NCI-H2196 treated with DMSO at 0.1 percent for 48 hours (cell line): ENCODE measurements around the gene GALNT16.

Experiments
- DNase-seq: peaks from one replicate; lab custom pipeline; 2025; ENCODE audit not compliant: unreplicated experiment; lab: John Stamatoyannopoulos, UW

GALNT16 gene

DNA sequence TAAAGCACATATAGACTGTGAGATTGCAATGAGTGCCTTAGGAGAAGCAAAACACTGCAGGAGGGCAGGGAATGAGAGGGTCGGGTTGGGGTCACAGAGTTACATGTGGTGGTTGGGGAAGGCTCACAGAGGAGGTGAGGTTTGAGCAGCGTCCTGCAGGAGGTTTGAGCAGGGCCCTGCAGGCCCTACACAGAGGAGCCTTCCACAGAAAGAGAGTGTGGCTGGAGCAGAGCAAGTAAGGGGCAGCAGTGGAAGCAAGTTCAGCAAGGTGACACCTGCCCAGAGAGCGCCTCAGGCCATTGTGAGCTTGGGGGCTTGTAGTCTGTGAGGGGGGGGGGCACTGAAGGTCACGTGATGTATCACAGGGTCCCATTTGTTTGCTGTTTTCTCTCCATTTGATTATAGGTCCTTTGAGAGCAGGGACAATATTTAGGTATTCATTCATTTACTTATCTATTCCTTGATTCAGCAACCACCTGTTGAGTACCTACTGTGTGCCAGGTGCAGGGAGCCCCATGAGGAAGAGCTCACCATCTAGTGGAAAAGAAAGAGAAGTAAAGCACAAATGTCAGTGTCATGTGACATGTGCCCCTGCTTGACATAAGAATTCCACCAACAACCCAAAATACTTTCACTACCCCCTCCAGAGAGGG is 56.6 kb downstream of the GALNT16 start:
- no peak for DNase-seq

DNA sequence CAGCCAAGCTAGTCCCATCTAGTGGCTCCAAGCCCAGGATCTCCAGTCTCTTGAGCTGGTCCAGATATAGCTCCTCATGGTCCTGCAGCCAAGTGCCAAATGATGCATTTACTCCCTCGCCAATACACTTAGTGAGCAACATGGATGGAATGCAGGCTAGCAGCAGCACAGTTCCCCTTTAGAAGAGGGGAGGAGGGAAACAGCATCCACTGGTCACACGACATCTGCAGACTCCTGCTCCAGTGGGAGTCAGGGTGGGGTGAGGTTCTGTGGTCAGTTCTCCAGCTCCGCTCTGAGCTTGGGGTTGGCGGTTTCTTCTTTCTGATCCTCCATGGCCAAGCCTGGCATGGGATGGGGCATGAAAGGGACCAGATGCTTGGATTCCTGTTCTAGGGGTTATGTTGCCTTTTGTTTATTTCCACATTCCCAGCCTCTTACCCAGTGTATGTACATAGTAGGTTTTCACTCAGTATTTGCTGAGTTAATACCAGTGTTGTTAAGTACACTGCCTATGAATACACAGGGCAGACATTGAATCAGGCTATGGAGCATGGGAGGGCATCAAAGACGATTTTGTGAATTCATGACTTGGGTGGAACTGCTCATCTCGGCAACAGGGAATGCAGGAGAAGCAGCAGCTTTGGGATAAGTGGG is 57.3 kb downstream of the GALNT16 start:
- DNase-seq: no peak

DNA sequence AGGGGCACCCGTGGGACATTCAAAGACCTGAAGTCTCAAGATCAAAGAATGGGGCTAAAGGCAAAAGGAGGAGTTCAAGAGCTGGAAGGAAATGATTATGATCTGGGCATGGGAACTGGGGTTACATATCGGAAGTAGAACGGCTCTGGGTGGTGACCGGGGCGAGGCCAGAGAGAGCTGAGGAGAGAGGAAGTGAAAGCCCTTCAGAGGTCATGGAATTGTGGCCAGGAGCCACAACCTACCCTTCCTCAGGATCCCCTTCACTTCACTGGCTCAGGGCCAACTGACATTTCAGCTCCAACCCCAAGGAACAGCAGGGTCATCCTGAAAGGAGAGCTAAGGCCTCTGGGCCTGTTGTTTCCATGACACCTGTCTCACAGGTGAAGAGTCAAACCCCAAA is 57.8 kb downstream of the GALNT16 start:
- DNase-seq: no peak

DNA sequence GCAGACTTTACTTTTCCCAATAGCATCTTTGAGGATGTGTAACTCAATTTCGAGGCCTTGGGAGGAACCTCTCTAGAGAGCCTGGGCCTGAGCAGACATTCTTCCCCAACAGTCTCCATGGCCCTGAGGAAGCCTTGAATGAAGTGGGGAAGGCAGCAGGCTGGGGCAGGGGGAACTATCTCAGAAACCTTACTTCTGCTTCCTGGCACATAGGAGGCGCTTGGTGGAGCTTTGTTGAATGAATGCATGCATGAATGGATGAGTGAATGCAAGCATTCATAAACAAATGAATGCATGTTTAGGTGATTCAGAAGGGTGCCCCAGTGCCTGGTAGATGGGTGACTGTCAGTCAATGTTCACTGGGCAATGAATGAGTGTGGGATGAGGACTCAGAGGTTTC is 58.3 kb downstream of the GALNT16 start:
- no peak for DNase-seq

DNA sequence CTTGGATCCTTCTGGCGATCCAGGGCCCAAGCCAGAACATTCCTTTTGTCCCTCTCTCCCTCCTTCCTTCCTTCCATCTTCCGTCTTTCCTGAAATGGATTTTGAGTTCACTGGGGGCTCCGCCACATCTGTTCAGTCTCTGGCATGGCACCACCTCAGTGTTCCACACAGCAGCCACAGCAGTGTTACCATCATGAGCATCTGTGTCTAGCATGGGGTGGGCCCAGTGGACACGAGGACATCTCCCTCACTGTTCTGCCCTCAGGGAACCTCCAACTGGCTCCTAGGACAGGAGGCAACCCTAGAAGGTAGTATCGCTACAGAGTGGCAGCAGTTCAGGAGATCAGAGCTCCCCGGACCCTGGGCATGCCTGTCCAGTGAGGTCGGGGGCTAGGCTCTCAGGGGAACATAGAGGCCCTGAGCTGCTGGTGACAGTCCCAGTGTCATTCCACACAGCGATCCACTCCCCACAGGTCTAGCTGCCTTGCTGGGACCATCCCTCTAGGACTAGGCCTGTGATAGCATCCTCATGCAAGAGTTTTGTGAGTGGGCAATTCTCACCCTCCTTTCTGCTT is 59.0 kb downstream of the GALNT16 start:
- DNase-seq: no peak

DNA sequence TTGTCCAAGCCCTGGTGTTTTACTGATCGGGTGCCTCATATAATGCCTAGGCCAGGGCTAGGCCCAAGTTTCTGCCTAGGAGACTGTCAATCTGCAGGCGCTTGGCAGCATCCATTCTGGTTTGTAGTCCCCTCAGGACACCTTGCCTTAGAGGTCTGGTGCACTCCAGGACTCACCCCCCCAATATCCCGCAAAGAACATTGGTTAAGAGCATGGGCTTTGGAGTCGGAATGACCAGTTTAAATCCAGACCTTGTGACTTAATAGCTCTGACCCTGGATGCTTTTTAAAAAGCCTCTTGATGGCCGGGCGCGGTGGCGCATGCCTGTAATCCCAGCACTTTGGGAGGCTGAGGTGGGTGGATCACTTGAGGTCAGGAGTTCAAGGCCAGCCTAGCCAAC is 60.0 kb downstream of the GALNT16 start:
- DNase-seq: no peak

DNA sequence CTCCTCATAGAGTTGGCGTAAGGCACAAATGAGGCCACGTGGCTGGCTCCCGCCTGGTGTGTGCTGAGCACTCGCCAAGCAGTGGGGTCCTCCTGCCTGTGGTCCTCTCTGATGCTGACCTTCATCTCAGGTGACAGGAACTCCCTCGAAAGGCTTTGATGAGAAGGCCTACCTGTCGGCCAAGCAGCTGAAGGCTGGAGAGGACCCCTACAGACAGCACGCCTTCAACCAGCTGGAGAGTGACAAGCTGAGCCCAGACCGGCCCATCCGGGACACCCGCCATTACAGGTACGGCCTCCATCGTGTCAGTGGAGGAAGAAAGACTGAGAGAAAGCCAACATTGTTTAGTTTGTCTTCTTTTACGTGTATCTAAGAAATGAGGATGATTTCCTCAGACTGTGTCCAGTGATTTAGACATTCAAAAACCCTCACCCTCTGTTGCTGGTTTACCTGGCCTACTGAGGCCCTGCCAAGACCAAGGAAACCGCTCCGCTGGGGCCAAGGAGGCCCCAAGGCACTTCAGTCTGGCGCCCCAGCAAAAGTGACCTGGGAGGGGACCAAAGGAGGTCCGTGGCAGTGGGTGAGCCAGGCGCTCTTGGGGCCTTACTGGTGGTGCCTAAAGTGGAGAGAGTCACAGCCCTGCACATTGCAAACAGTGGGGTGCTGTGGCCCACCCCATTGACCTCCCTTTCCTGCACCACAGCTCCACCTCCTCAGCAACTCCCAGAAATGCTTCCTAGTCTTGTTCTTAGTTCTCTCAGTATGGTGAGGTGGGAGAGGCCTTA is 60.8 kb downstream of the GALNT16 start:
- no peak for DNase-seq

DNA sequence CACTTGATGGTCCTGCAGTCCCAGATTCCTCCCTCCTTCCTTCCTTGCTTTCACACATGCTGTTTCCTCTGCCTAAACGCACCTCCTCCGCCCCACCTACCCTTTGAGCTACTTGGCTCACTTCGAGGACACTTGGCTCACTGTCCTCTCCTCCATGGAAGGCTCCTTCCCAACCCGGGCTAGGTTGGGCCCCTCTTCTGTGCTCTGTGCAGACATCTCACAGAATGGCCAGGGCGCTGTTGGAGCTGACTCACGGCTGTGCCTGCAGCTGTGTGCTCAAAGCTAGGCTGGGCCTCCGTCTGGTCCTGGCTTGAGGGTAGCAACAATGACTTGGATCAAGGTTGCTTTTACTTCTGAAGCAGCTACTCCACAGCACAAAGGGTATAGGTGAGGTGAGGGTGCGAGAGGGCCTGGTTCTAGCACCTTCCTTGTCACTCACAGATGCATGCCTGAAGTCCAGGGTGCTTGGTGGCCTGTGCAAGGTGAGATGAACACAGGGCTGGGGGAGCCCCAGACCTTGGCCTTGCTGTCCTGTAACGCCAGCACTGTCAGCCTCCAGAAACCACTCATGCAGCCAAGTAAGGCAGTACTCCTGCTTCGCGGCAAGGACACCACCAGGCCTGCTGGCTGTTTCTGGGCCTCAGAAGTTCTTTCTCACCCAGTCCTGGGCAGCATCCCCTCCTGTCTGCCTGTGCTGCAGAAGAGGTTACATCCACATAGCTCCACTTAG is 61.8 kb downstream of the GALNT16 start:
- DNase-seq: no peak

DNA sequence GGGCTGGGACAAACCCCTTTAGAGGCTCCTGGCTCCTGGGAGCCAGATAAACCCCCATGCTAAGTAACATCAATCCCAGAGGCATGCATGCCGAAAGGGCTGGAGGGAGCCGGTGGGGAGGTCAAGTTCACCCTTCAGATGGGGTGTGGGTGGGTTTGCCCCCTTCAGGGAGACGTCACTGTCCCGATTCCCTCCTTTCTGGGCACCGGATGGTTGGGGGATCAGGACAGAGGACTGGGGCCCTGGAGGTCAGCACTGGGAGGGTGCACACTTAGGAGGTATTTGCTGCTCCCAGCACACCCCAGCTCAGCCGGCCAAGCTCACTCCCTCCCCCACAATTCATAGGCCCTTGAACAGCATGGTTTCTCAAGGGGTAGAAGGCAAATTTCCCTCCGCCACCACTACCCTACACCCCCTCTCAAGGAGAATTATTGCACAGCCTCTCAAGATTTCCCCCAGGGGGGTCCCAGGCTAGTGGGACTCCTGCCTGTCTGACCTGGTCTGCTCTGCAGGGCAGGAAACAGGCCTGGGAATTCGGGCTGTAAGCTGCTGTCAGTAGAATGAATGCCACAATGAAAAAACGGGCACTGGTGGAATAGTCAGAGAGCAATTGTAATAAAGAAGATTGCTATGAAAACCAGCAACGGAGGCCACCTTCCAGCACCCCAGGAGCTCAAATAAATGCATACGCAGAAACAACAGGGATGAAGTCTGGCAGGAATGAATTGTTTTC is 63.5 kb downstream of the GALNT16 start:
- no peak for DNase-seq

DNA sequence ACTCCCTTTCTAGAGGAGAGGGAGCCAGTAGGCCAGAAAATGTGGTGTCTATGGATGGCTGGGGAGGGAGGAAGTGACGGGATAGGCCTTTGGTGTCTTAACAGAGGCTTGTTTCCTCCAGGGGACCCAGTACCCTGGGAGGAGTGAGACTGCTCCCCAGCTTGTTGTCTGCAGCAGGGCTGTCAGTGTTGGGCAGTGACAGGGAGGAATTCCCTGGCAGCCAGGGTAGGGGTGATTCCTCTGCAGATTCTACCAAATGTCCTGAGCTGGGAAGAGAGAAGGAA is 64.0 kb downstream of the GALNT16 start:
- no peak for DNase-seq

DNA sequence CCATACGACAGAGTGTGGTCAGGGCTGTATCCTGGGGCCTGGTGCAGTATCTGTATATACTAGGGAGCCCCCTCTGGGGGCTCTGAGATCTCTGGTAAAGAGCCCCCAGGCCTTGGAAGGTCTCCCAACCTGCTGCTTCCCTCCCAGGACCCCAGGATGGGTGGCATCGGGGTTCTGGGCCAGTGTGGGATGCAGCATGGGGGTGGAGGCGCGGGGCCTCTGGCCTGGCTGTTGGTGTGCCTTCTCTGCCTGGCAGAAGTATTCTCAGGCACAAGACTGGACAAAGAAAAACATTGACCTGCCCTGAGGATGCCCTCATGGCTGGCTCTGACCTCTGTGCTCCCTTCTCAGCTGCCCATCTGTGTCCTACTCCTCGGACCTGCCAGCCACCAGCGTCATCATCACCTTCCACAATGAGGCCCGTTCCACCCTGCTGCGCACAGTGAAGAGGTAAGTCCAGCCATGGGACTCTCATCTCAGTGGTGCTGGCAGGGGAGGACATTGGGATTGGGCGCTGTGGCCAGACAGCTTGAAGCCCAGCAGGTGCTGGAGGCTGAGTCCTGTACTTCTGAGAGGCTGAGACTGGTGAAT is 64.5 kb downstream of the GALNT16 start:
- DNase-seq: no peak

DNA sequence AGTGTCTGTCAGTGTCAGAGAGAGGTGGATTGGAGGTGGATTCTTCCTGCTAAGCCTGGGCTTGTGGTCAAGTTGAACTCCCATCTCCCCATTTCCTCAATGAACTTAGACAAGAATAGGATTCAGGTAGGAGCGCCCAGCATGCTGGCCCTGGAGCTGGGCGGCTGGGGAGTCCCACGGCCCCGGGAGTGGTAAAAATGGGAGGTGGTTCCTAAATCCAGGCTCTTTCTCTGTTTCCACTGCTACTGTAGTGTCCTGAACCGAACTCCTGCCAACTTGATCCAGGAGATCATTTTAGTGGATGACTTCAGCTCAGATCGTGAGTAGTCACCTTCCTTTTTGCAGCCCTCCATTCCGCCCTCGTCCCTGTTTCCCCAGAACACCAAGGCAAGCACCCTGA is 65.1 kb downstream of the GALNT16 start:
- DNase-seq: no peak

DNA sequence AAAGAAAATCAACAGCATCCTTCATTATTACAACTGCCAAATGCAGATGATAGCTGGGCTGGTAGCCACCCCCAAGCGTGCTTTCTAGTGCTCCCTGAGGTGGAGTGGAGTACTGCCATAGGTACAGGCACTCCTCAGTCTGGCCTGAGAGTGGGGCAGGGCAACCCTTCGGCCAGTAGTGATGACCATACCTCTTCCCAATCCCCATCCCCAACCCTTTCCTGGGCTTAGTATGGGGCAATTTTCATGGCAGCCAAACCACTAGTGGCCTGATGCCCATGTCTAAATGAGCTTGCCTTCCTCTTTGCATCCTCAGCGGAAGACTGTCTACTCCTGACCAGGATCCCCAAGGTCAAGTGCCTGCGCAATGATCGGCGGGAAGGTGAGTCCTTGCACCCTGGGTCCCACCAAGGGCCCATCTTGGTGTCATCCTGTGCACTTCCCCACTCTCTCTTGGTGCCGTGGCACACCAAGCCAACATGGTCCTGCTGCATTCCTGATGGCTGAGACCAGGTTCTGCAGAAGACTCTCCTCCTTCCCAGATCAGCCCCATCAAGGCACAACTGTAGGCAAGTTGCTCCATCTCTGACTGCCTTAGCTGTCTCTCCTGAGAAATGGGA is 65.8 kb downstream of the GALNT16 start:
- no peak for DNase-seq

DNA sequence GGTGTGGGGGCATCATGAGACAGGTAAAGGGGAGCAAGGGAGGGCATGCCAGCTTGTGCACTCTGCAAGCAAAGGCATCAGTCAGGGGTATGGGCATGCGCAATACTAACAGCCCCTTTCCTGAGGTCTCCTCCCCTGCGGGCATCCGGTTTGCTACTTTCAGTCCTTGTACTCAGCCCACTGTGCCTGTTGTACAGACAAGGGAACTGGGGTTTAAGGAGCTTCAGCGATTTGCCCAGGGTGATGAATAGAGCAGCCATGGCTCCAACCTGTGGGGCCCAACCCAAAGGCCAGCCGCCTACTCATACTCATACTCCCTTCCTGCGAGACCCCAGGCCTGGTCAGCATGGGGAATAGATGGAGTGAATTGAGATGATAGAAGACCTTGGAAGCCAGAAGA is 66.7 kb downstream of the GALNT16 start:
- no peak for DNase-seq

DNA sequence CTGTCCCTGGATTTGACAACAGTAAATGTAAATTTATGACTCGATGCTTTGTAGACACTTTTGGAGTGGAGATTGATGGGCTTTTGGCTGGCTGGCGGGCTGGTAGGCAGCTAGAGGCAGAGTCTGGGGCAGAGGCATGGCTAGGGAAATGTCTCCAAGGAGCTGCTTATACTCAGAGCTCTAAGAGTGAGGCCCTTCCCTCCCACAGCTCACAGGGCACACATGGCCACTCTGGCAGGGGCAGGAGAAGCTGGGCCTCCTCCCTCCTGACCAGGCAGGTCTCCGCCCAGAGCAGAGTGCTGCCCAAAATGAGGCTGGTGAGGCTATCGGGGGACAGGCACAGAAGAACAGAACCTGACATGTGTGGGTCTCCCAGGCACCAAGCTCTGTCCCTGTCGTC is 67.5 kb downstream of the GALNT16 start:
- DNase-seq: no peak

DNA sequence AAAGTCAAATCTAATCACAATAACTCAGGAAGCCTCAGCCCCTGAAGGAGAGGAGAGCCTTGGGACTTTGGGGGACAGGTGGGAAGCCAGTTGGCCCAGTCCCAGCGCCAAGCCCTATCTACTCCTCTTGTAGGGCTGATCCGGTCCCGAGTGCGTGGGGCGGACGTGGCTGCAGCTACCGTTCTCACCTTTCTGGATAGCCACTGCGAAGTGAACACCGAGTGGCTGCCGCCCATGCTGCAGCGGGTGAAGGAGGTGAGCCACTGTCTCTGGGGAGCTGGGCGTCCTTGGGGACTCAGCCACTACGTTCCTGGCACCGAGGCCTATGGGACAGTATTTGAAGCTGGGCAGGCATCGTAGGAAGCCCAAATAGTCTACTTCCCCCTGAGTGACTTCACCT is 68.4 kb downstream of the GALNT16 start:
- no peak for DNase-seq

DNA sequence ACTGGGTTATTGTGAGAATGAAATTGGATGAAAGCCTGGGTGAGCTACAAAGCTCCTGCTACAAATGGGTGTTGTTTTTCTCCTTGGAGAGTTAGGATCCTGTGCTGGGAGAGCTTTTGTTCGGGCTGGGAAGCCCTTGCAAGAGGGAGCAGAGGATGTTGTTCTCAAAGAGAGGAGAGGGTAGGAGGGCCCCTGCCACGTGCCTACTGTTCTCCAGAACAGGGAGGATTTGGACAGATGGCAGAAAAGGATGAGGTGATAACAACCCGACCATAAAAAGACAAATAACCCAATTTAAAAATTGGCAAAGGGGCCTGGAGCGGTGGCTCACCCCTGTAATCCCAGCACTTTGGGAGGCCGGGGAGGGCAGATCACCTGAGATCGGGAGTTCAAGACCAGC is 68.8 kb downstream of the GALNT16 start:
- no peak for DNase-seq

DNA sequence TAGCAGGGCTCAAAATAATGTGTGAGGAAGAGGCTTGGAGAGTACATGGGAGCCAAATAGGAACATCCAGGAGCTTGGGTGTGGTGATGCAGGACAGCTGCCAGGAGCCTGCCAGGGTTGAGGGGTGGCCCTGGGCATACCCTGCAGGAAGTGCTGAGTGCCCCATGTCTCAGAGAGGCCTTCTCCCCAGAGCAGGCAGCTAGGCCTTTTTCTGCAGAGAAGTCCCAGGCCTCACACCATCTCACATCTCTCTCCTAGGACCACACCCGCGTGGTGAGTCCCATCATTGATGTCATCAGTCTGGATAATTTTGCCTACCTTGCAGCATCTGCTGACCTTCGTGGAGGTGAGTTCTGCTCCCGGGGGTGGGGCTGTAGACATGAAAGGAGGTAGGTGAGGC is 71.2 kb downstream of the GALNT16 start:
- no peak for DNase-seq

DNA sequence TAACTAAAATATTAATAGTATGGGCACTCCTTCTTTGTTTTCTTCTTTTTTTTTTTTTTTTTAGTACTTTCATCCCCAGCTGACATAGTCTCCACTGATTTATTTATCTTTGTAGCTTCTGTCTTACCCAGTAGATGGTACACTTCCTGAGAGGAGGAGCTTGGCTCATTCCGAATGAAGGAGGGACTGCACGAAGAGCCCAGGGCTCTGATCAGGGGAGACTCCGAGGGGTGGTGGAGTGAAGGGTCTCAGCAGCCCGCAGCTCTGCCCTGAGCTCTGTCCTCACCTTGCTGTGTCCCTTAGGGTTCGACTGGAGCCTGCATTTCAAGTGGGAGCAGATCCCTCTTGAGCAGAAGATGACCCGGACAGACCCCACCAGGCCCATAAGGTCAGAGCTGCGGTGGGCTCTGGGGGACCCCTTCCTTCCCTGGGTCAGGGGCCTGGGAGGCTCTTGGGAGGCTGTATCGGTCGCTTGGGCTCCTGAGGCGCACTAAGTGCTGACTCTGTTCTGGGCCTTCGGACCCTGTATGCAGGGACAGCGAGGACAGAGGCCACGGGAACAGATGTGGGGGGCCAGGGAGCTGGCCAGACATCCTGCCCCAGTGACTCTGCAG is 72.9 kb downstream of the GALNT16 start:
- no peak for DNase-seq
